HG02885 (cell line): ENCODE data around the gene PIK3AP1.

Source experiments
- ATAC-seq: cut with Tn5 transposase; IDR thresholded peaks from one replicate; pipeline ENCODE4 v1.9.1; 2021; ENCODE audit warnings: mild to moderate bottlenecking; ENCODE audit not compliant: unreplicated experiment, poor library complexity

PIK3AP1 gene

DNA sequence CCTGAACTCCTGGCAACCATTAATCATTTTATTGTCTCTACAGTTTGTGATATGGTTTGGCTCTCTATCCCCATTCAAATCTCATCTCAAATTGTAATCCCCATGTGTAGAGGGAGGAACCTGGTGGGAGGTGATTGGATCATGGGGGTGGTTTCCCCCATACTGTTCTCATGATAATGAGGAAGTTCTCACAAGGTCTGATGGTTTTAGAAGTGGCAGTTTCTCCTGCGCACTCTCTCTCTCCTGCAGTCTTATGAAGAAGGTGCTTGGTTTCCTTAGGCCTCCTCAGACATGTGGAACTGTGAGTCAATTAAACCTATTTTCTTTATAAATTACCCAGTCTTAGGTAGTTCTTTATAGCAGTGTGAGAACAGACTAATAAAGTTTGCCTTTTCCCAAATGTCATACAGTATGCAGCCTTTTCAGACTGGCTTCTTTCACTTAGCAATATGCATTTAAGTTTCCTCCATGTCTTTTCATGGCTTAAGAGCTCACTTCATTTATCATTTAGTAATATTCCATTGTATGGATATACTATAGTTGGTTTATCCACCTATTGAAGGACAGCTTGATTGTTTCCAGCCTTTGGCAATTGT, 17.1 kb upstream of the PIK3AP1 start:
- ATAC-seq: peak; percentile 47

DNA sequence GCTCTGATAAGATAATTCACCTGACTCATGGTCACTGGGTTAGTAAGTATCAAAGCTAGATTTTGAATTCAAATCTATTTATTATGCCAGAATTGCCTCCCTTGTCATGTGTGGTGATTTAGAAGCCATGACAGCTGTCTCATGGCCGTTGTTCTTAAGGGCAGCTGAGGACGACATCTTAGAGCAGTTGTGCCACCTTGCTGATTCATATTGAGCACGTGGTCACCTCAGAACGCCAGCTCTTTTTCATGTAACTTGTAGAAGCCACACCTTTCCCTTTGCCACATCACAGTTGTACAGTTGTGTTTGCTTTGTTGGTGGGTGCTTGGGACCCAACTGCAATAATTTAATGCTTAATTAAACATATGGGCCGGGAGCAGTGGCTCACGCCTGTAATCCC, 4.3 kb upstream of the PIK3AP1 start:
- ATAC-seq: no peak

DNA sequence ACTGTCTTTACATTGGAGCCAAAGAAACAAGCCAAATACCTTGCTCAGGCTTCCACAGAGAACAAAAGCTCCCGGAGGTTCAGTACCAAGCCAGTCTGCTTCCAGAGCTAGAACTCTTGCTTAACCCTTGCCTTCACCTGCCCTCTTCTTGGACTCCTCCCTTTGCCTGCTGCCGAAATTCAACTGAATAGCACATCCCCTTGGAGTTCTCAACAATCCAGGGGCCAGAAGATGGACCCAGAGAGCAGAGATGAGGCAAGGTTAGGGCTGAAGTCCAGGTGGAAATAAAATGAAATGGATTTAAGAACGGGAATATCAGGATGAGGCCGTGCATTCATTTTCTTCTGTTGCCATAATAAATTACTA, 876 bp upstream of the PIK3AP1 start:
- ATAC-seq: no peak

DNA sequence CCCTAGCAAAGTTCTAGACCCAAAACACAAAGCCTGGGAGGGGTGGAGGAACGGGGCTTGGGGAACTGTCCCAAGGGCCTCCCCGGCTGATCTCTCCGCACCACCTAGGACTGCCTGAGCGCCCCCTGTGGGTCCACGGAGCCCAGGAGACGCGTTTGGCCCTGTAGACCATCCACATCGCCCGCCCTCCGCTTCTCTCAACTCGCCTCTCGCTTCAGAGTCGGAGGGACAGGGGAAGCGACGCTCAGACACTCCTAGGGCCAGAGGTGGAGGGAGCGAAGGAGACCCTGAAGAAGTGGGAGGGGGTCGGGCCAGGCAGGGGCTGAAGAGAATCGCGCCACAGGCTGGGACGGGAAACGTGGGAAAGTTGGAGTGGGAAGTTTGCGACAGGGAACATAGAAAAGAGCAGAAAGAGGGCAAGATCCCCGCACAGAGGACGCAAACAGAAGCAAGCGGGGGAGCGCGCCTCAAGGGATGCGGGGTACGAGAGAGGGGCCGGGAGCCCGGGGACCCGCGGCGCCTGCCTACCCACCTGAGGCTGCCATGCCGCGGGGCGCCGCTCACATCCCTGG, 378 bp downstream of the PIK3AP1 start:
- ATAC-seq: peak; percentile 71

DNA sequence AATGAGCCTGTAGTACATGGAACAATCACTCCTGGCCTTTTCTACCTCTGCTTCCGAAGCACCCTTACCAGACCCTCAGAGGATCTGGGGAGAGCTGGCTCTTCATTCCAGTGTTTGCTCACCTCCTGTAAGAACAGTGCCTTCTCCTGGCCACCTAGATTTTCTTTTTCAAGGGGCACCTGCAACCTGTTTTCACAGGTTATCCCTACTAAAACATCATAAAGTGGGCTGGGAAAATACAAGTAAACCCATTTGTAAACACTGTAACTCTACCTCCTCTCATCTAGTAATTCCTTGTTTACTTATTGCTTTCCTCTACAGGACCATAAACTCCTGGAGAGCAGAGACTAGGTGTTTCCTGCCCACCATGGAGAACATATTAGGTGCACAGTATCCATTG, 1.1 kb downstream of the PIK3AP1 start:
- no peak for ATAC-seq

DNA sequence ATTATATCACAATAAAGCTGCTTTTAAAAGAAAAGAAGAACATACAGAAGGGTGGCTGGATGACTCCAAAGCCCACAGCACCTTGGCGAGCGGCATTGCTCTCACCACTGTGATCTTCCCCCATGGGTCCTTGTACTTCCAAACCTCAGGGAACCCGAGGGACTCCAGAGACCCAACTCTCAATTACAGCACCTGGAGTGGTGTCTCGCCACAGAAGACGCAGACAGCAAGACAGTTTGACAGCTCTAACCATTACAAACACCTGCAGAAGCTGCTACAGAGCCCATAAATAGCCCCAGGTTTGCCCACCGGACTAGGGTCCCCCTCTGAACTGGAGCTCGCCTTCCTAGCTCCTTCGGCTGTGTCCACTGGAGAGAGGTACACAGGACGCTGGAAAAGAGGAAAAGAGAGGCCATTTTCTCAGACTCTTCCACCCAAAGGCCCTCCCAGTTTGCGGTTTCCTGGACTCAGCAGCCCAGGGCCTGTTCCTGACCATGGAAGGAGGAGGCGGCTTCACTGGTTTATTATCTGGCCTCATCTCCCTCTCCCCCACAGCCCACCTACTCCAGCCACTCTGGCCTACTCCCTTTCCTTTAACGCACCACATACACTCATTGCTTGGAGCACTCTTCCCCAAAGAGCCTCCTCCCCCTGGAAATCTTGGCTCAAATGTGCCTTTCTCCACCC, 1.9 kb downstream of the PIK3AP1 start:
- no peak for ATAC-seq

DNA sequence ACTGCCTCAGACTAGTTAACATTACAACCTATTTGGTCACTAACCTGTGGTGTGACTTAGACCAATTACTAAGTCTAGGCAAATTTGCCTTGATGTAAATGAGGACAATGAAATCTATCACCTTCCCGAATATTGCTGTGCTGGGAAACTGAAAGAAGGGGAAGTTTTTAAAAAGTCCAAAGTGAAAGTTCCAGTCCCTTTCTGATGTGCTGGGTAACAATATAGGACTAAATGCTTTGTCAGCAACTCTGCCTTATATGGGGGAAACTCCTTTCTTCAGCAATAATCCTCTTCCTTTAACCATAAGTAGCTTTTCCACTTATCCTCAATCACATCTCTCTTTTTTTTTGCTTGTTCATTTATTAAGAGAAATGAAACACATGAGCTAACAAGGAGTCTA, 3.9 kb downstream of the PIK3AP1 start:
- ATAC-seq: no peak

DNA sequence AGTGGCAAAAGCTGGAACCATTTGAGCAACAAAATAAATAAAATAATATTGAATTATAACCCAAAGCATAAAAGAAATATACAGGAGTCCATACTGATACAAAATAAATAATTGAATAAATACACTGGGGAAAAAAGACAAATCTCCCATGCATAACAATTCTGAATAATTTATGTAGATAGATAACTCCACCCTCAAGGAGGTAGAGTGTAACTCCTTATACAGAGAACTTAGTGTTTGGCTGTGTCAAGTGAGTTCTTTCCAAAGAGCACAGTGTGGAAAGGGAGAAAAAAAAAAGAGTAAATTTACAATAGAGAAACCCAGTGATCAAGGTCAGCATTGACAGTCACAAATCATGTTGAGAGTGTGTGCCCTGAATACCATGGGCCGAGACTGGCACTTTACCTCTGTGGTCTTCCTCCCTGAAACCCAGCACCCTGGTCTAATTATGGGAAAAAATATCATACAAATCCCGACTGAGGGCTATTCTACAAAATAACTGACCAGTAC, 5.5 kb downstream of the PIK3AP1 start:
- no peak for ATAC-seq

- no peak for ATAC-seq
Observed at GRCh38 chr10:96714031-96714590, 6.2 kb downstream of the PIK3AP1 start.

DNA sequence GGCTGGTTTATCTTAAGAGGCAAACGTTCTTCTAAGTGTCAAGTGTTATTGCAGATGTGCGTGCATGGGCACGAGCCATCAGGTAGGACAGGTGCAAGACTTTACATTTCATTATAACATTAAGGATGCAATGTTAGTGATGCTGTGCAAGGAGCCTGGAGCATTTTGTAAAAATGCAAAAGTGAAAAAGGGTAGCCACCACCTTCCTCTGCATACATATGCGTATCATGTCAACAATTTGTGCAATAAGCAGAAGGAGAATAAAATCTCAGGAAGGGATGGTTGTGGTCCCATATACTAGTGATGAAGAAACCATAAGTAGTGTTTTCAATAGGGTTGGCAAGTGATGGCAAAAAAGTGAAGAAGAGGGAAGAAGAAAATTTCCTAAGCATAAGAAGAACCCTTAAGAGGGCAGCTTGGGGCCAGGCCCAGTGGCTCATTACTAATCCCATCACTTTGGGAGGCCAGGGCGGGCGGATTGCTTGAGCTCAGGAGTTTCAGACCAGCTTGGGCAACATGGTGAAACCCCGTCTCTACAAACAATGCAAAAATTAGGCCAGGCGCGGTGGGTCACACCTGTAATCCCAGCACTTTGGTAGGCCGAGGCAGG, 7.5 kb downstream of the PIK3AP1 start:
- no peak for ATAC-seq

DNA sequence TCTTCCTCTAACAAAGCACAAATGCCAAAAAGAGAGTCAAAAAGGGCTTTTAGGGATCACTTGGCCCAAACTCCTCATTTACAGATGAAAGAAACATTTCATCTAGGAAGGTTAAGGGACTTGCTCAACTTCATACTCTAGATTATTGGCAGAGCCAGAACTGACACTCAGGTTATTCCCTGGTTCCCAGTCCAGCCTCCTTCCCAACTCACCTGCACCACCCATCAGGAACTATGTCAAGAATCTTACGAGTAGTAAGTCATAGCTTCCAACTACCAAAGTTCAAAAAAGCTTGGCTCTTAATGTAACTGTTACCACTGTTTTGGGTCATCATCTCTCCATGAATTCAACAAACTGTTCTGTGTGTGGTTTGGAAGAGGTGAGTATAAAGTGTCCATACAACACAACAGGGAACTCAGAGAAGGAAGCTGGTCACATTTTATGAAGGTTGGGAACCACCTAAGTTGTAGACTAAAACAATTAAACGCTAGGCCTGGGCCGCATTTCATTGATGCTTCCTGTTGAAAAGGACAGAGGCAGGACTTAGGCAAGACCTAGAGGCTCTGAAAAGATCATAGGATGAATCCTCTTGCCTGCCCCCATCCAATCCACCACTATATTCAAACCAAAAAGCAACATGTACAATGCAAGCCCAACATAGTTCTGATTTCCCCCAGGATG, 9.1 kb downstream of the PIK3AP1 start:
- no peak for ATAC-seq

GRCh38 chr10:96709525-96709924, 10.8 kb downstream of the PIK3AP1 start:
- no peak for ATAC-seq

GRCh38 chr10:96708996-96709395, 11.3 kb downstream of the PIK3AP1 start:
- no peak for ATAC-seq

DNA sequence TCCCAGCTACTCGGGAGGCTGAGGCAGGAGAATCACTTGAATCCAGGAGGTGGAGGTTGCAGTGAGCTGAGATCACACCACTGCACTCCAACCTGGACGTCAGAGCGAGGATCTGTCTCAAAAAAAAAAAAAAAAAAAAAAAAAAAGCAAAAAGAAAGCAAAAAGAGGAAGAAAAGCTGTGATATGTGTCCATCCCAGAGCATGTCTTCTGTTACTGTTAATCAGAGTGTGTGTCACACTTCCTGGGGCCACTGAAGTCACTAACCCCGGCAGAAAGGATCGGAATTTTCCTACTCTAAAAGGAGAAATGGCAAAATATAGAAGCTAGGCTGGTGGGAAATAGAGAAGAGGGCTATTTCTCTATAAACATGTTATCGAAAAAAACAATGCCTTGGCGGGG, 11.9 kb downstream of the PIK3AP1 start:
- ATAC-seq: no peak

- peak; percentile 41 for ATAC-seq
Observed at GRCh38 chr10:96706331-96706853, 13.9 kb downstream of the PIK3AP1 start.

GRCh38 chr10:96705134-96705533, 15.2 kb downstream of the PIK3AP1 start:
- no peak for ATAC-seq

DNA sequence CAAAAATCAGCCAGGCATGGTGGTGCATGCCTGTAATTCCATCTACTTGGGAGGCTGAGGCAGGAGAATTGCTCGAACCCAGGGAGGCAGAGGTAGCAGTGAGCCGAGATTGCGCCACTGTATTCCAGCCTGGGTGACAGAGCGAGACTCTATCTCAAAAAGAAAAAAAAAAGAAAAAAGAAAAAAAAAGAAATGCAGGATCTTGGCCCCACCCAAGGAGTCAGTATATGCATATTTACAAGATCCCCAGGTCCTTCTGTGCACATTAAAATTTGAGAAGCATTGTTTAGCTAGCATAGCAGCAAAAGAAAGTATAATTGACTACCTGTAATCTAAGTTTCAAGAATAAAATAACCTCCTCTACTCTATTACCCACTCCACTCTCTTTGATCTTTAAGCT, 15.8 kb downstream of the PIK3AP1 start:
- ATAC-seq: no peak

GRCh38 chr10:96703358-96703757, 17.0 kb downstream of the PIK3AP1 start:
- peak; percentile 35 for ATAC-seq

DNA sequence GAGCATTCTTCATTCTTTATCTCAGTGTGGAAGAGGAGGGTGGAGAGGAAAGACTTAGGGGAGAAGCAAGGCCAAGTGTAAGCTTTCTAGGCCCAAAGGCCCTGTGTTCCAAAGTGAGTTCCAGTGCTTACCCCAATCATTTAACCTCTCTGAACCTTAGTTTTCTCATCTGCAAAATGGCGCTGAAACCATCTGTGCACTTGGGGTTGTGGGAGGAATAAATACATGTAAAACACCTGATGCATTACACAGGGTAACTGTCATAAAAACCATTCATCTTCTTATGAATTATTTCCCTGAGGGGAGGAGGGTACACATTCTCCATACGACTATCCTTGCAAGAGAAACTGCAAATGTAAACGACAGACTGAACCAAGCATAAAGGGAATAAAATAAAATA, 19.0 kb downstream of the PIK3AP1 start:
- ATAC-seq: no peak

GRCh38 chr10:96700374-96701099, 19.8 kb downstream of the PIK3AP1 start:
- ATAC-seq: peak; percentile 80
